Subcutaneous adipose tissue (tissue), 4 donors: ENCODE data around the gene MACROD1. TPM values are rescaled to one million over a fixed set of nuclear protein-coding genes. Genes with fewer than 3 reads are reported as not detected.

Experiments
- total RNA-seq, 4 donors: library from RNA; depleted of rRNA; stranded (reverse); fragments of >200 nt; gene quantifications; one replicate each; pipeline ENCODE4 v1.1.0, GENCODE V29; 2016
- TF ChIP-seq, protein P1 (sequence below): fragments of 450-650 bp; IDR thresholded peaks from one replicate; pipeline ENCODE4 v1.5.1; 2016; ENCODE audit warnings: low read depth, mild to moderate bottlenecking, control low read depth, antibody characterized with exemption, moderate library complexity

MACROD1 gene
- total RNA-seq, 4 donors from 2014 or later: 8.0 to 24.0 (median 19.8) TPM

GRCh38 chr11:64036087-64037026 is 129.6 kb downstream of the MACROD1 start:
- TF ChIP-seq, protein P1, sequence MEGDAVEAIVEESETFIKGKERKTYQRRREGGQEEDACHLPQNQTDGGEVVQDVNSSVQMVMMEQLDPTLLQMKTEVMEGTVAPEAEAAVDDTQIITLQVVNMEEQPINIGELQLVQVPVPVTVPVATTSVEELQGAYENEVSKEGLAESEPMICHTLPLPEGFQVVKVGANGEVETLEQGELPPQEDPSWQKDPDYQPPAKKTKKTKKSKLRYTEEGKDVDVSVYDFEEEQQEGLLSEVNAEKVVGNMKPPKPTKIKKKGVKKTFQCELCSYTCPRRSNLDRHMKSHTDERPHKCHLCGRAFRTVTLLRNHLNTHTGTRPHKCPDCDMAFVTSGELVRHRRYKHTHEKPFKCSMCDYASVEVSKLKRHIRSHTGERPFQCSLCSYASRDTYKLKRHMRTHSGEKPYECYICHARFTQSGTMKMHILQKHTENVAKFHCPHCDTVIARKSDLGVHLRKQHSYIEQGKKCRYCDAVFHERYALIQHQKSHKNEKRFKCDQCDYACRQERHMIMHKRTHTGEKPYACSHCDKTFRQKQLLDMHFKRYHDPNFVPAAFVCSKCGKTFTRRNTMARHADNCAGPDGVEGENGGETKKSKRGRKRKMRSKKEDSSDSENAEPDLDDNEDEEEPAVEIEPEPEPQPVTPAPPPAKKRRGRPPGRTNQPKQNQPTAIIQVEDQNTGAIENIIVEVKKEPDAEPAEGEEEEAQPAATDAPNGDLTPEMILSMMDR: no peak

DNA sequence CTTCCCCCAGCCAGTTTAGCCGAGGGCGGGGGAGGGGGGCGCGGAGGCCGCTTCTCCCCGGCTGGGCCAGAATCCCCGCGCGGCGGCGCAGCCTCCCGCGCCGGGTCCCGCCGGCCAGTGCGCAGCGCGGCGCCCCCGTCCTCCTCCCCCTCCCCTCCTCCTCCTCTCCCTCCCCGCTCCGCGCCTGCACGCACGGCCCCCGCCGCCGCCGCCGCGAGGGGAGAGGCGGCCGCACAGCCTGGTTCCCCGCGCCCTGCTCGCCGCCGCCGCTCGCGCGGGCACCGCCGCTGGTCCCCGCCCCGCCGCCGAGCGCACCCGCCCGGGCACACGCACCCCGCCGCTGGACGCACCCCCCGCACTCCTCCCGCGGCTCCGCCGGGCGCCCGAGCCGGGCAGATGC is 130.3 kb downstream of the MACROD1 start, which contains the start of gene FLRT1:
Gene FLRT1, plus strand, starts transcription at position 356 of the 400 bp plus-strand sequence. CDS start 80,337 bp downstream, outside the sequence.
- TF ChIP-seq, protein P1: no peak

- TF ChIP-seq, protein P1: no peak
Measured at GRCh38 chr11:64035081-64035524, 130.8 kb downstream of the MACROD1 start.

DNA sequence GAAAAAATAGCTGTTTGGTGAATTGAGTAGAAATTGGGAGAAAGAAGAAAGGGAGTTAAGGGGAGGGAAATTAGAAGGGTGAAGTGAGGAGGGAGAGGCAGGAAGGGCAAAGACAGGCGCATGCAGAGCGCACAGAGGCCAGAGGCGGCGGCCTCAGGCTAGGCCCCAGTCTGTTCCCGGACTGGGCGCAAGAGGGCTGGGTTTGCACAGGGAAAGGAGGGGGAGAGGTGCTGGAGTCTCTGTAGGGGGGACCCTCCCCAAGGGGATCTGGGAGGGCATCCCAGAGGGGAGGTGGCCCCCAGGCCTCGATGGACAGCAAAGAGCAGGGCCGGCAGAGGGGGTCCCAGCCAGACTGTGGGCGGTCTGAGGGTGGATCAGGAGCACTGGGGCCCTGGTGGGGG is 131.5 kb downstream of the MACROD1 start:
- TF ChIP-seq, protein P1: no peak

DNA sequence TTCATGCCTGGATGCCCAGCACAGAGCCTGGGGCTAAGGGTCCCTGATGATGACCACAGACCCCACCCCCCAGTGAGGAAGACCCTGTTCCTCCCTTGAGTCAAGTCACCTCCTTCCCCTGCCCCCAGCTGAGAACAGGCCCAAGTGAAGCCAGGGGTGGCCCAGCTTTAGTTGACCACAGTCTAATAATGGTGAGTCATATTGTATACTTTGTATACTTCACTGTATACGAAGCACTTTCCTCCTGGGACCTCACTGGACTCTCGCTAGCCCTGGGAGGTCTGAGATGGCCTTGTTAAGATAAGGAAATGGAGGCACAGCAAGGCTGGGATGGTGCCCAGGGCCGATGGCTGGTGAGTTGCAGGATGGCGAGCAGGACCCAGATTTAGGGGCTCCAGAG is 133.9 kb downstream of the MACROD1 start:
- TF ChIP-seq, protein P1: no peak

DNA sequence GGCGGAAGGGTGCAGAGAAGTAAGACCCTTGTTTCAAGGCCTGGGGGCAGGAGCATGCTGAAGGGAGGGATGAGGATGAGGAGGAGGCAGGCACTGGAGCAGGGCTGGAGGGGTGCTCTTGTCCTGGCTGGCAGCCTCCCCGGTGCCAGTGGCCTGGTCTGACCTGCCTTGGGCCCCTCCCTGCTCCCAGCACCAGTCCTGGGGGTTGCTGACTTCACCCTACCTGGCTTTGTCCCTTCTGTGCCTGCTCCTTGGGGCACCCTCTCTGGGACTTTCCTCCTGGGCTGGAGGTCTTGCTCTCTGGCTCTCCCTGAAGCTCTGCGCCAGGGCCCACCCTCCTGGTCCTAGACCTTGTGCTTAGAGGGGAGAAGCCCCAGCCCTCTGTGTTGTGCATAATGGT is 134.9 kb downstream of the MACROD1 start:
- TF ChIP-seq, protein P1: no peak

- TF ChIP-seq, protein P1: no peak
Measured at GRCh38 chr11:64029773-64030172, 136.1 kb downstream of the MACROD1 start.
